Medulla oblongata (tissue), 1 donor: ENCODE data around the gene TRIM40.

Experiments
- DNase-seq: peaks from one replicate; pipeline ENCODE4 v3.0.0-alpha.2; 2015; ENCODE audit errors: extremely low spot score

TRIM40 gene, protein sequence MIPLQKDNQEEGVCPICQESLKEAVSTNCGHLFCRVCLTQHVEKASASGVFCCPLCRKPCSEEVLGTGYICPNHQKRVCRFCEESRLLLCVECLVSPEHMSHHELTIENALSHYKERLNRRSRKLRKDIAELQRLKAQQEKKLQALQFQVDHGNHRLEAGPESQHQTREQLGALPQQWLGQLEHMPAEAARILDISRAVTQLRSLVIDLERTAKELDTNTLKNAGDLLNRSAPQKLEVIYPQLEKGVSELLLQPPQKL

DNA sequence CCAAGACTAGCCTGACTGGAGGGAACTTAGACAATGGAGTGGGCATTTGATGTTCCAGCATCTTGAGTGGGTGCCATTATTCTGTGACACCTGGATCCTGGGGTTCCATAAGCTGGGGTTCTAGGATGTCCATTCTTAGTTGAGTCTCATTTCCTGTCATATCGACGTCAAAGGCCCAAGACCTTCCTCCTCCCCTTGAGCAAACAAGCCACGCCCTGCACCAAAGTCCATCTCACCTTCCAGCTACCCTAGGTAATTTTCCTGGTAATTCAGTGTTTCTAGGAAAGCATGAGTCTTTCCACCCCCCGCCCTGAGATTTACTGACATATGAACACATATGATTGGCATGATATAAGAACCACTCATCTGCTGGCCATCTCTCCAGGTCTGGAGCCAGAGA is at the start of gene TRIM40:
Gene TRIM40 (plus strand): TSS at position 384 of the 400 bp plus-strand sequence. CDS start 897 bp downstream, outside the sequence.
- no peak for DNase-seq

DNA sequence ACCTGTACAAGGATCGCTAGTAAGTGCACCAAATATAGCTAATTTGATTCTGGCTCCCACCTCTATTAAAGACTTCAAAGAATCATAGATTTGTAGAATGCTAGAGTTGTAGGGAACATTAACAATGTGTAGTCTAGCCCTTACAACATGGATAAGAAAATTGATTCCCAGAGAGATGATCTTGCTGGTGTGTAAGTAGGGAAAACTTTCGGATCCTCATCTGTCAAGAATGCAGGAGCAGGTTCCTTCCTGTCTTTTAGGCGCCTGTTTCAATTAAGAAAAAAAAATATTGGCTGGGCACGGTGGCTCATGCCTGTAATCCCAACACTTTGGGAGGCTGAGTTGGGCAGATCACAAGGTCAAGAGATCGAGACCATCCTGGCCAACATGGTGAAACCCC is 48.1 kb upstream of the TRIM40 start:
- DNase-seq = no peak

DNA sequence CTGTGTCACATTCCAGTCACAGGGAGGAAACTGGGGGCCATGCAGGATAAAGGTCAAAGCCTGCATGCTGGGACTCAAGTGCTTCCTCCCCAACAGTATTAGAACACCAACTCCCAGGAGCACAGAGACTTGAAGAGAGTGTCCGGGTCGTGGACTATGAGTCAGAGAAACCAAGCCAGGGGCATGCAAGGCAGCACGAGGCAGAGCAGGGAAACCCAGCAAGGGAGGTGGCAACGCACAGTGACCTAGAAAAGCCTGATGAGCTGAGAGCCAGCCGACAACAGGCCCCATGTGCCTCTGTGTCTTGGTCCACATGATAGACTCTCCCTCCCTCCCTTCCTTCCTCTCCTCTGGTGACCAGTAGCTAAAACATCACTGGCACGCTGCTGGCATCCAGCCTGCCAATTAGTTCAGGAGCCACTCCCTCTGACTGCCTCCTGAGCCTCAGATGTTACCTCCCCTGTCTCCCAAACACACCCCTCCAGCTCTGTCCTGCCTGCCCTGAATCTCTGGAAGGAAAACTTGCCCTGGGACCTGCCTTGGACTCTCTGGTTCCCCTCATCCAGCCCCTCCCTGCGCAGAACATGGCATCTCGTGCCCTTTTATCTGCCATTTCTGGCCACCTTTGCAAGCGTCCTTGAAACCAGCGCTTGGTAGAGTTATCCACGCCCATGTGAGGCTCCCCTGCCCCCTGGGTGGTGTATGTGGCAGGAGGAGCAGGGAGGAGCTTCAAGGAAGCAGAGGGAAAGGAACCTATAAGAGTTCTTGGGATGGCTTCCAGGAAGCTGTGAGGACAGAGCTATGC is 44.2 kb upstream of the TRIM40 start:
- DNase-seq = no peak

DNA sequence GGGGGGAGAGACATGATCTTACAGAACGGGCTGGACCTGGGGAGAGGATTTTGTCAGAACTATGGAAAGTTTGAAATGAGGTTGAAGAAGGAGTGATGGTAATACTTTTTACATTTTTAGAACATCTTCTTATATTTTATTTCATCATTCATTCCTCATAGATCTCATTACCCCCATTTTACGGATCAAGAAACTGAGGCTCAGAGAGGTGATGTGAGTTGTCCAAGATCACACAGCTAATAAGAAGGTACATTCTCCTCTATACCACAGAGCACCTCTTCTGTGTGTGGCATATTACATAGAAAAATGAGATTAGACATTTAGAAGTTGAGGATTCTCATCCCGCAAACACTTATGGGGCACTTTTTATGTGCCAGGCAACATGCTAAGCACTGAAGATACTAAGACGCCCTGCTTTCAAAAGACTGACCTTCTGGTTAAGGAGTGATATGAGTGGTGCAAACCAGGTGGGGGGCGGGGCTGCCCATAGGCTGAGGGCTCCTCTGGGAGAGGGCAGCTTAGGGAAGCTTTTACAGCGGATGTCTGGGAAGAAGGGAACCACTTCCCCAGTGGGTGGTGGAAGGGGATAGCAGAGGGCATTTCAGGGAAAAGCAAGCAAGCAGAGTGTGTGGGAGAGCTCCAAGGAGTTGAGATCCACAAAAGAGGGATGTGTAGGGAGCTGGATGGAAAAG is 42.9 kb upstream of the TRIM40 start:
- no peak for DNase-seq

DNA sequence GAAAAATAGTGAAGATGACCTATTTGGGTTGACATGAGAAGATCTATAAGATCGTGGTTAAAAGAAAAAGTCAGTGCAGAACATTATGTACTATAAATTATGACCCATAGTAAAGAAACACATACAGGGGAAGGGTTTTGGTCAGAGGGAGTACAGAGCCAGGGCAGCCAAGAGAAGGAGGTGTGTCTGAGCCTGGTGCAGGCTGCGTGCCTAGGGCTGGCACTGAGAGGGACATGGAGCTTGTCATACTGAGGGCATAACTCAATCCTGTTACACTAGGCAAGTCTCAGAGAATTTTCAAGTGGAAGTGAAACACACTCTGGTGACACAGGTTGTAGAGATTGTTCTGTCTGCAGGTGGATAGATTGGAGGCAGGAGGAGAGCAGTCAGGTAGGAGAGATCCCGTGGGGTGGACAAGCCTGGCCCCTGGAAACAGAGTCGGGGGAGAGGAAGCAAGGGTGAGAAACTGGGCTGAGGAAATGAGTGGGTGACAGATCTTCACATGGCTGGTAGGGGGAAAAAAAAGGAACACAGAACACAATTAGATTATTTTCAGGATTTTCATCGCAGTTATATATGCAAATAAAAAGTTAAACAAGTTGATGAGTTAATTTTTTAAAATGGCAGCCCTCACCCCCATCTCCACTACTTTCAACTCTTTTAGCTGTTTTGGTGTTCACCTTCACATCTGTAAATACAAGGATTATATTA is 41.8 kb upstream of the TRIM40 start:
- DNase-seq = no peak

DNA sequence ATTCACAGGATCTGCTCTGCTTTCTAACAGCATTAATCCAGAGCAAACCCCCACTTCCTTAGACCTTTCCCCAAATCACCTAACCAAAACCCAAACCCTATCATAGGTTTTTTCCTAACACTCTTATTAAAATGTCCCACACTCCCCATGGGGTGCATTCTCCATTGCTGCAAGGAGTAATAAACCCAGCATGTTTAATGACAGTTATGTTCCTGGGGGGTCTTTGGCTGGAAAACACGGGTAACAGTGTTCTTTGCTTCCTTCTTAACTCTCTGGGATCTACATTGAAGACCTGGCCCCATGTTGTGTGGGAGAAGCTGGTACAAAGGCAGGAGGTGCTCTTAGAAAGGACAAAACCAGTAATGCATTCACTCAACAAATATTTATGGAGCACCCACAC is 39.1 kb upstream of the TRIM40 start:
- DNase-seq = no peak

DNA sequence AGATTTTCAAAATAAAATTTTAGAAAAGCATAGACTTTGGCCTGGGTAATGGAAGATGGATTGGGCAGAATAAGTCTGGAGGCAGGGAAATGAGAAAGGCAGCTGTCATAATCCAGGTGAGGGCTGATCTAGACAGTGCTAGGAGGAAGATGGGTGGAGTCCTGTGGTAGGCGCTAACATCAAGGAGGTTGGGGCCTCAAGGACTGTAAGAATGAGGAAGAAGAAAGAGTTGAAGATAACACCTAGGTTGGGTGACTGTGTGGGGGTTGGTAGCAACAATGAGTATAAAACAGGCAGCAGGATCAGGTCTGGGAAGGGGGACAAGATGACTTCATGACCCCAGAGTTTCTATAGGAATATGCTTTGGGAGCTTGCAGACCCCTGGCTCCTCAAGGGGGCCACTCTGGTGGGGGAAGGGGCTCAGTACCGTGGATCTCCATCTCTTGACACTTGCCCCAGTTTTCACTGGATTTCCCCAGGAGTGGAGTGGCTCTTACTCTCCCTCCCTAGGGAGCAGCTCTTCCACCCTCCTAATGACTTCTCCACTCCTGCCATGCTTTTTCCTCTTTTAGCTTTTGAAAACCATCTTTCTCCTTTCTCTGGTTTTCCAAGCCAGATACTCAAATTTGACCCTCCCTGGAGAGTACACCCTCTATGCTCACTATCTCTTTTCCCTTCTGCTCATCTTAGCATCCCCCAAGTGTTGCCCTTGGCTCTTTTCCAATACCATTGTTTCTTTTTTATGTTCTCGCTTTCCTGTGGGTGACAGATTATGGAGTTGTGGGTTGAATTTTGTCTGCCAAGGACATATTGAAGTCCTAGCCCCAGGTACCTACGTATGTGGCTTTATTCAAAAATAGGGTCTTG is 37.8 kb upstream of the TRIM40 start:
- DNase-seq = no peak

DNA sequence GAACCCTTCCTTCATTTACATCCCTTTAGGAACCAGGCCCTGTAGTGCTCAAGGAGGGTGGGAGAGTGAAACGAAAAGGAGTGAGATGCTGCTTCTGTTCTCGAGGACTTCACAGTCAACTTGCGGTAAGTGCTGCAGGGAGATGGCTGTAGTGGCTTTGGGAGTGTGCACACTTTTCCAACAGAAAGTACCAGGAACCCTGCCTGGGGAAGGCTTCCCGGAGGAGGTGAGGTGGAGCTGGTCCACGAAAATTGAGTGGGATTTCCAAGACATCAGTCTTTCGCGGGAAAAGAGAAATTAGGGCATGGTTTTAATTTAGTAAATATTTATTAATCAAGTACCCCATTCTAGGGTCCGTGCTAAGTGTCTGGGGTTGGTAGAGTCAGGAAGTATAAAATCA is 35.8 kb upstream of the TRIM40 start:
- DNase-seq = no peak

DNA sequence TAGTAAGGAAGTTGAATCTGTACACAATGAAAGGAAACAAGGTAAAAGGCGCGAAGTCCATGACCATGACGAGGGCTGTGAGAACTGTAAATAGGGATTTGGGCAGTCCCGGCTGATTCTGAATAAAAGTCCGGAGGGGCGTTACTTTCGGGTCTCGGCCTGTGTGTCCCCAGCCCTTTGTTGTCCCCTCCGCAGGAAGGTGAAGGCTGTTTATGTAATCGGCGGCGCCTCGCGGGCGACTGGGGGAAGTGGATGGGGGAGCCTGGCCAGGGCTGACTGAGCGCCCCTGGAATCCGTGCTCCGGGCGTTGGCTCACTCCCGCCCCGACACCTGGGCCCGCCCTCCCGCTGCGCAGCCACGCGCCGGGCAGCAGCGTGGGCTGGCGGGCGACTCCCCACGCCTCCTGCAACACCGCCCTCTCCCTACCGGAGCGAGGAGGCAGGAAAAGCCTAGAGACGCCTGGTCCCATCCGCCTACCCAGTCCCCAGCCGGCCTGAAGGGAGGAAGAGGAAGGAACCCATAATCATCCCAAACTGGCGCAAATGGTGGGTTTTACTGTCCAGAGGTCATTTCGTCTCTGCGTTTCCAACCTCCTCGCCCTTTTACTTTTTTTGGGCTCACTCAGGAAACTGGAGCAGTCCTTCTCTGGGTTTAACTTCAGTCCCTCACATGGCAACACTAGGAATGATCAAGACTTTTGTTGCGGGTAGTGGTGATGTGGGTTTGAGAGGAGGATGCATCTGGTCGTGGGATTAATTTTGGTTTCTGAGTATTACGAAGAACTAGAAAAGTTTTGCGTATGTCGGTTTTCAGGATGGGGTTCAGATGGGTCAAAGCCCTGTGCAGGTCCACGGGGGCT is 35.1 kb upstream of the TRIM40 start:
- no peak for DNase-seq

DNA sequence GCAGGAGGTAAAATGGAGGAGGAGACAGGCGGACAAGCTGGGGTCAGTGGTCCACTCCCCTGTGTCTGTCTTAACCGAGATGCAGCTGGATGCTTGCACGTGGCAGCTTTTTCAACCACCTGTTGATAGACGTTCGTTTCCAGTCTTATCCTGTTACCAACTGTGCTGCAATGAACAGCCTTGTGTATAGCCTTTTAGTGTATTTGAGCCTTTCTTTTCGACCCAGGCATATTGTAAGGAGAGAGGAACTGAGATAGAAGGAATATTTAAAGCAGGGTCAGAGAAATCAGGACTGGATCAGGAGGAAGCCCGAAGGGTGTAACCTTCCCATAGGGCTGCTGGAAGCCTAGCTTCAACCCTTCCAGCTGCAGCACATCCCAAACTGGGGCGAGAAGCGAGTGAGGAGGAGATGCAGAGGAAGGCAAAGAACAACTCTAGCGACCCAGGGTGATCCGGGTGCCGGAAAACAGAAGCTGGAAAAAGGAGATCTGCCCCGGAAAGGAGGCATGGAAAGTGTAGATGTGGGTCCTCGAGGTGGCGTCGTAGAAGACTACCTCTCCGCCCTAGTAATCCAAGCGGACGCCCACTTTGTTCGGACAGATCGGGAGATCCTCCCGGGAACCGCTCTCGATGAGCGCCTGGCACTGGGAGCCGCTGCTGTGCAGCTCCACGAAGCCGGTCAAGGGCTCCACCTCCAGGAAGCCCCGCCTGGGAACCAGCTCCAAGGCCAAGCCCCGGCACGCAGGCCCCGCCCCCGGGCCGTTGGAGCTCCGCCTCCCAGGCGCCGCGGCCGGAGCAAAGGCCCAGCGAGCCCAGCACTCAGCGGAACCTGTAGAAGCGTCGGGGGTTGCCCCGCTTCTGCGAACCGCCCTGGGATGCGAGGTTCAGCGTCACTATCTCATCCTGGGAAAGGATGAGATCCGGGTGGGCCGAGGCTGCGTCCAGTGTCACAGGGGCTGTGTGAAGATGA is 34.2 kb upstream of the TRIM40 start:
- peak; percentile 92 for DNase-seq

DNA sequence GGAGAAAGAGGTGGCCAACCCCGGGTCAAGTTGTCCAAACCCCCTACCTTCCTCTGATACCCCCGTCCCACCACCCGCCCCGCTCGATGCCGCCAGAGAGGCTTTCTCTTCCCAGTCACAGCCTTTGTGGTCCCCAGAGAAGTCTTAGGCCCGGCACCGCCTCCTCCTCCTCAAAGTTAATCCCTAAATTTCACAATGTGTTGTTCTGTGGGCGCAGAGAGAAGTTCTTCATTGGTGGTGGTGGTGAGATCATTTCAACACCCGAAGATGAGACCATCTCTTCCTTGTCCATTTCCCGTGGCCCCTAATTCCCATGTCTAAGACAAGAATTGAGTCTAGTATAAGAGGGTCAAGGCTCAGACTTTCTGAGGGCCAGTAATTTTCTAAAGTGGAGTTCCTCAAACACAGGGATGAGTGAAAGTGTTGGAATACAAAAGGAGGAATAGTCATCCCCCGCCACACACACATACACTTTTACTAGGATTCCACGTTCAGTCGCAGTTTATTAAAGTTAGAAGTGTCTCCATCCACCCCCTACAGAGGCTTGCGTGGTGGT is 33.4 kb upstream of the TRIM40 start:
- DNase-seq = peak; percentile 7

DNA sequence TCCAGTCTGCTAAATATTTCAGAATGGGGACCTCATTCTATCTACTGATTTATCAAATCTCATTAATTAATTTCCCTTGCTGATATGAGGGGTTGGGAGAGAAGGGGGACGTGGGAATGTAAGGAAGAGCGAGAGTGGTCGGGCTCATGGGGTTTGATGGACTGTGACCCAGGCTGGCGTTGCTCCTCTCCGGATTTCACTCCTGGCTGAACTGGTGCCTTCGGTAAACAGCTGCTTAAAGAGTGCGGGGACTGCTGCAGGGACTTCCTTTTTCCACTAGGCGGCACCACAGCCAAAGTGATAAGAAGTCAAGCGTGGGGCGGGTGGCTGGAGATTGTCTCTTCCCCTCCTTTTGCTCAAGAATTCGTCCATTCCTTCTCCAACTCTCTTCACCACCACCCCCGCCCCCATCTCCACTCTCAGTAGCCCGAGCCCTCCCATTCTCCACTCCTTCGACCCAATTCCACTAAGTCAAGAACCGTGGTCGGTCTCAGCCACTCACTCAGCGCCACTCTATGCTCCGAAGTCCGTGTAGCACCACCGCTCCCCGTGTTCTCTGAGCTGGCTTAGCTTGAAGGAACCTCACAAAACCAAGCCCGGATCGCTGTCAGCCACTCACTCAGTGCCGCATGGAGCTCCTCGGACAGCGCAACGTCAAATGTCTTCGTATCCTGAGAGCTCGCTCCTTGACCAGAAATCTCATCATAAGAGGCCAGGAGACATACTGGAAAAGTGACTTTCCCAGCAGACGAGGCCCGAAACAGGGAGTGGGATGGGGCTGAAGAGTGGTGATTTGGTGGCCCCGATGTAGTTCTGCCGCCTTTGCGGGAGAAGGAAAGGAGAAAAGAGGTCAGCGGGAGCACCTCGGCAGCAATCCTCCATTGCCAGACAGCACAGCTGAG is 32.7 kb upstream of the TRIM40 start:
- peak; percentile 96 for DNase-seq

DNA sequence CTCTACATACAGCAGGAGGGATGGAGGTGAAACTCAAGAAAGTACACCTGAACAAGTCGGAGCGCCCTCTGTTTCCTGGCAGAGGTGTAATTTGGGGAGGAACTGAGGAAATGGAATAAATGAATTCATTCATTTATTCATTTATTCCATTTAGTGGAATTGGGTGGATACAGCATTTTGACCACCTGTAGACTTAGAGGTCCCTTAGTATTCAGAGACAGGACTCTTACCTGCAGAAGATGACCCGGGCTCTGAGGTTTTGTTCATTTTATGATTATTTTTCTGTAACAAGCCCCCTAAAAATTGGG is 32.1 kb upstream of the TRIM40 start:
- DNase-seq = no peak

DNA sequence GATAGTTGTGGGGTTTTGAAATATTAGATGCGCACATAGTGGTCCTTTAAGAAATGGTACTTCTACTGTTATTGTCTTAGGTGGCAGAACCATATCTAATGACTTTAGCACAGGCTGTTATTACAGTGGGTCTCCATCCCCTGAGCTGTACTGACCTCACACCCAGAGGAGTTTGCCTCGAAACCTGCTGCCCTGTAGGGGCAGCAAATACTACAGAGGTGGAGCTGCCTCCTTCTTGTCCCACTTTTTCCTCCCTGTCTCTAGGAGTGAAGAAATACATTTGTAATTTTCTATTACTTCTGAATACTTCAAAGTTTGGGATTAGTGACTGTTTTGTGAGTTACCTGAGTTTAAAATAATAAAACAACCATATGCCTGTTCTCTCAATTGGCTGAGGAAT is 31.3 kb upstream of the TRIM40 start:
- no peak for DNase-seq

DNA sequence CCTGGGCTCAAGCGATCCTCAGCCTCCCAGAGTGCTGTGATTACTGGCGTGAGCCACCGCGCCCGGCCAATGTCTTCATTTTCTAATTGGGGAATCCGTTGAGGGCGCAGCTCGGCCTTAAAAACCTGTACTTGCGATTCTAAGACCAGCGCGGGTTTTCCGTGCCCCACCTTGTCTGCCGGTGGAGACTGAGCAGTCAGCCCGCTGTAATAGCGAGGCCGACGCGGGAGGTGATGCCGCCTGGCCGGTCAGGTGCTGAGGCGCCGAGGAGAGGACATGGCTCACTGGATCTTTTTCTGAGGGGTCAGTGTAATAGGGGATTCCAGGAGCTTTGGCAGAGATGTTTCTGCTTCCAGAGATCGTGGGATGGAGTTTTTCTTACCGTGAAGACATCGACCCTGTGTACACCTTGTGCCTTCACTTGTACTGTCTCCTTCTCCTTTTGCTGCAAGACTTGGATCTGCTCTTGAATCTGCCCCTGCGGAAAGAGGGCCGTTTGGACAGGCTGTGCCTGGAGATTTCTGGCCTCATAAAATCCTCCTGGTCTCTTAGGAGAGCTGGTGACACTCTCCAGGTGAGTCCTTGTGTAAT is 24.6 kb upstream of the TRIM40 start:
- no peak for DNase-seq

DNA sequence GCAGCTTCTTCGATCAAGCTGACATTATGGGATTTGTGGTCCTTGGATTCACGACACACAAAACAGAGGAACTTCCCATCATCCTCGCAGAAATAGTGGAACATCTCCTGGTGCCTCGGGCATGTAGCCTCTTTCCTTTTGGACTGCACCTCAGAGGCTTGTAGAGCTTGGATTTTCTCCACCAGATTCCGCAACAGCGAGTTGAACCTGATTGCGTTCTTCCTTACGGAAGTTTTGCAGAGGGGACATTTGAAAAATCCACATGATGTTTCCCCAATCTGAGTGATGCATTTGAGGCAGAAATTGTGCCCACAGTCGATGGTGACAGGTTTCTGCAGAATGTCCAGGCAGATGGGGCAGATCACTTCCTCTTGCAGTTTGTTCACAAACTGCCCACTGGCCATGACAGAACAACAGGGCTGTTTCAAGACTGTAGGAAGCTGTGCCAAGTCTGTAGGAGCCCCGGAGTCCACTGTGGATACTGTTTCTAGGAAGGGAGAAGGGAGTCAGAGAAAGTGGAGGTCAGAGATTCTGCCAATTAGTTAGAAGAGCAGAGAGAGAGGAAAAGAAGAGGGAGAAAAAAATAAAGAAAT is 23.4 kb upstream of the TRIM40 start:
- DNase-seq = no peak
